Ovary (tissue), 3 donors: ENCODE results near the gene GPR137C.

Source experiments
- EP300 ChIP-seq: sonication (generic); formaldehyde crosslinking; IDR thresholded peaks from one replicate; pipeline ENCODE4 v1.6.1; 2017; ENCODE audit warnings: antibody characterized with exemption
- TF ChIP-seq, protein P1 (sequence below), 3 donors: fragments of 450-650 bp in 2 of 3; fragments of 200-600 bp in 1 of 3; IDR thresholded peaks; one replicate each; pipeline versions ENCODE4 v1.5.1 to v1.8.0; 2016 to 2022; ENCODE audit warnings: antibody characterized with exemption in 3 of 3, mild to moderate bottlenecking in 1 of 3
- donor health status: DM: no; HTN: no; CAD: no.

DNA sequence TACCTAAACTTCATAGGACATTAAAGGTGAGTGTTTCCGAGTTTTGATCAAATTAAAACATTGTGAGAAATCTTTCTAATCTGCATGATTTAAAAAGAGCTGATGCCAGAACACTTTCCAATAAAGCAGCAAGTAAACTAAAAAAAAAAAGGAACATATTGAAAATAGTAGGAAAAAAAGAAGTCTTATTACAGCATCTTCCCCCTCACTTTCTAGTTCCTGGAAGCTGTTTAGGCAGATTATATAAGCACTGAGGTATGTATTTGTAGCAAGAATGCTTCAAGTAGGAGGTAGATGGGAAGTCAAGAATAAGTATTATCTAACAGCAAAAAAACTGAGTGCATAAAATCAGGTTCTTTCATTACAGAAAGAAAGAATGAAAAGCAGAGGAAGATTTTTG lies 96.9 kb downstream of the GPR137C start:
- TF ChIP-seq EP300: no peak
- TF ChIP-seq, protein P1, sequence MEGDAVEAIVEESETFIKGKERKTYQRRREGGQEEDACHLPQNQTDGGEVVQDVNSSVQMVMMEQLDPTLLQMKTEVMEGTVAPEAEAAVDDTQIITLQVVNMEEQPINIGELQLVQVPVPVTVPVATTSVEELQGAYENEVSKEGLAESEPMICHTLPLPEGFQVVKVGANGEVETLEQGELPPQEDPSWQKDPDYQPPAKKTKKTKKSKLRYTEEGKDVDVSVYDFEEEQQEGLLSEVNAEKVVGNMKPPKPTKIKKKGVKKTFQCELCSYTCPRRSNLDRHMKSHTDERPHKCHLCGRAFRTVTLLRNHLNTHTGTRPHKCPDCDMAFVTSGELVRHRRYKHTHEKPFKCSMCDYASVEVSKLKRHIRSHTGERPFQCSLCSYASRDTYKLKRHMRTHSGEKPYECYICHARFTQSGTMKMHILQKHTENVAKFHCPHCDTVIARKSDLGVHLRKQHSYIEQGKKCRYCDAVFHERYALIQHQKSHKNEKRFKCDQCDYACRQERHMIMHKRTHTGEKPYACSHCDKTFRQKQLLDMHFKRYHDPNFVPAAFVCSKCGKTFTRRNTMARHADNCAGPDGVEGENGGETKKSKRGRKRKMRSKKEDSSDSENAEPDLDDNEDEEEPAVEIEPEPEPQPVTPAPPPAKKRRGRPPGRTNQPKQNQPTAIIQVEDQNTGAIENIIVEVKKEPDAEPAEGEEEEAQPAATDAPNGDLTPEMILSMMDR (IDR thresholded peaks at IDR 0.05): no peak
